HL-60/S4 (cell line): ENCODE measurements around the gene NLRC5.
"Not testable (repeated sequence)": the region's sequence is repeated elsewhere in the genome, so short reads cannot be mapped to it uniquely, and the experiment has no call there.

Source experiments
- in situ Hi-C: fragments of 300-500 bp; cut with MboI; formaldehyde crosslinking; loops from 2 replicates; pipeline ENCODE4 v1.14.3; 2022; ENCODE audit warnings: low sequenced_read_pairs

NLRC5 gene

GRCh38 chr16:57069053-57069452 lies 79.7 kb downstream of the NLRC5 start:
- in situ Hi-C loops = no loop called here

- in situ Hi-C loops = no loop called here
Observed at GRCh38 chr16:57069635-57070370, 80.4 kb downstream of the NLRC5 start.

GRCh38 chr16:57070424-57070823 lies 81.1 kb downstream of the NLRC5 start:
- in situ Hi-C loops = no loop called here

GRCh38 chr16:57071081-57071732 lies 81.8 kb downstream of the NLRC5 start:
- in situ Hi-C loops = not testable (repeated sequence)

GRCh38 chr16:57071831-57072582 lies 82.7 kb downstream of the NLRC5 start:
- in situ Hi-C loops = no loop called here

GRCh38 chr16:57072616-57073275 lies 83.4 kb downstream of the NLRC5 start:
- in situ Hi-C loops = no loop called here

- in situ Hi-C loops = no loop called here
Observed at GRCh38 chr16:57077714-57078113, 88.4 kb downstream of the NLRC5 start.

- in situ Hi-C loops = no loop called here
Observed at GRCh38 chr16:57081744-57082143, 92.4 kb downstream of the NLRC5 start.

- in situ Hi-C loops = no loop called here
Observed at GRCh38 chr16:57082664-57083063, 93.3 kb downstream of the NLRC5 start.

- in situ Hi-C loops = no loop called here
Observed at GRCh38 chr16:57083485-57084126, 94.2 kb downstream of the NLRC5 start.

GRCh38 chr16:57084257-57084770 lies 95.0 kb downstream of the NLRC5 start:
- in situ Hi-C loops = no loop called here

- in situ Hi-C loops = no loop called here
Observed at GRCh38 chr16:57084996-57085395, 95.6 kb downstream of the NLRC5 start.

- in situ Hi-C loops = no loop called here
Observed at GRCh38 chr16:57087003-57087402, 97.6 kb downstream of the NLRC5 start.

- in situ Hi-C loops = no loop called here
Observed at GRCh38 chr16:57089406-57089805, 100.0 kb downstream of the NLRC5 start.

GRCh38 chr16:57091200-57091974 lies 102.0 kb downstream of the NLRC5 start:
- in situ Hi-C loops = no loop called here

- in situ Hi-C loops = no loop called here
Observed at GRCh38 chr16:57091975-57092785, 102.8 kb downstream of the NLRC5 start, which contains the start of gene CPNE2. CPNE2 (plus strand) TSS chr16:57092583; CDS start chr16:57110743, 18,160 bp downstream.

GRCh38 chr16:57092786-57093411 lies 103.5 kb downstream of the NLRC5 start:
- in situ Hi-C loops = no loop called here
